ENCODE measurements around the gene ARID1B.

GRCh38 chr6:157184202-157185015 lies 407.2 kb downstream of the ARID1B start:
- no peak for TF ChIP-seq EZH2phosphoT487 (IDR thresholded peaks at IDR 0.05; ENCODE audit: low read depth, severe bottlenecking, unreplicated experiment)
- peak; percentile 83 for TF ChIP-seq CTCF (IDR thresholded peaks at IDR 0.05; ENCODE audit: poor library complexity)
